Endometrial microvascular endothelial cells (primary cell): Measurements from ENCODE around the gene MAMDC2. TPM values are rescaled to one million over a fixed set of nuclear protein-coding genes. Genes with fewer than 3 reads are reported as not detected.
"Not testable (repeated sequence)": the region's sequence is repeated elsewhere in the genome, so short reads cannot be mapped to it uniquely, and the experiment has no call there.

Source experiments
- in situ Hi-C: cut with HindIII; loops from 2 replicates; pipeline ENCODE4 v1.10.0; 2017; ENCODE audit warnings: low sequenced_read_pairs, low pct_unique_long_range_greater_than_20kb; ENCODE audit errors: inconsistent ontology term
- total RNA-seq: library from RNA; depleted of rRNA; stranded (reverse); fragments of >200 nt; gene quantifications from one replicate; pipeline ENCODE4 v1.2.3, GENCODE V29; 2015; ENCODE audit errors: inconsistent ontology term

Gene MAMDC2
- total RNA-seq, 1 donor from 2014 or later, result 1.0 TPM

- in situ Hi-C loops, result no loop called here
These were observed 173.4 kb downstream of the MAMDC2 start for GRCh38 chr9:70217029-70217428.

GRCh38 chr9:70218767-70219166 is 175.1 kb downstream of the MAMDC2 start:
- in situ Hi-C loops, result no loop called here

GRCh38 chr9:70220216-70220615 is 176.6 kb downstream of the MAMDC2 start:
- in situ Hi-C loops, result no loop called here

- in situ Hi-C loops, result no loop called here
These were observed 178.7 kb downstream of the MAMDC2 start for GRCh38 chr9:70222354-70222753.

GRCh38 chr9:70228118-70228517 is 184.5 kb downstream of the MAMDC2 start:
- in situ Hi-C loops, result no loop called here

GRCh38 chr9:70228611-70229010 is 185.0 kb downstream of the MAMDC2 start:
- in situ Hi-C loops, result no loop called here

GRCh38 chr9:70229026-70229425 is 185.4 kb downstream of the MAMDC2 start:
- in situ Hi-C loops, result no loop called here

GRCh38 chr9:70229579-70229978 is 185.9 kb downstream of the MAMDC2 start:
- in situ Hi-C loops, result no loop called here

- in situ Hi-C loops, result no loop called here
These were observed 188.8 kb downstream of the MAMDC2 start for GRCh38 chr9:70232476-70232875.

- in situ Hi-C loops, result not testable (repeated sequence)
These were observed 190.6 kb downstream of the MAMDC2 start for GRCh38 chr9:70234208-70234607.

- in situ Hi-C loops, result not testable (repeated sequence)
These were observed 202.3 kb downstream of the MAMDC2 start for GRCh38 chr9:70245952-70246351.

- in situ Hi-C loops, result no loop called here
These were observed 206.6 kb downstream of the MAMDC2 start for GRCh38 chr9:70250221-70250620.

- in situ Hi-C loops, result no loop called here
These were observed 211.8 kb downstream of the MAMDC2 start for GRCh38 chr9:70255486-70255885.

- in situ Hi-C loops, result no loop called here
These were observed 212.5 kb downstream of the MAMDC2 start for GRCh38 chr9:70256123-70256551.

- in situ Hi-C loops, result no loop called here
These were observed 213.9 kb downstream of the MAMDC2 start for GRCh38 chr9:70257502-70257901.

- in situ Hi-C loops, result no loop called here
These were observed 214.5 kb downstream of the MAMDC2 start for GRCh38 chr9:70257991-70258691.

GRCh38 chr9:70258692-70259511 is 215.3 kb downstream of the MAMDC2 start, which contains the start of gene SMC5:
Gene SMC5 (plus strand): TSS chr9:70258978. CDS start chr9:70259079, 101 bp downstream.
- in situ Hi-C loops, result no loop called here

GRCh38 chr9:70259512-70259802 is 215.8 kb downstream of the MAMDC2 start:
- in situ Hi-C loops, result no loop called here

- in situ Hi-C loops, result no loop called here
These were observed 216.4 kb downstream of the MAMDC2 start for GRCh38 chr9:70260007-70260443.

GRCh38 chr9:70260606-70261005 is 217.0 kb downstream of the MAMDC2 start:
- in situ Hi-C loops, result no loop called here
